Muscle layer of colon (tissue), 2 donors: ENCODE results near the gene RNF225.
"Not testable (repeated sequence)": the region's sequence is repeated elsewhere in the genome, so short reads cannot be mapped to it uniquely, and the experiment has no call there.

ENCODE experiments used
- H3K27ac ChIP-seq: one replicate; pipeline ENCODE4 v1.7.0; 2013; ENCODE audit warnings: low read depth, mild to moderate bottlenecking, low read length, moderate library complexity
- H3K27me3 ChIP-seq, 2 donors: one replicate each; pipeline ENCODE4 v1.7.0; 2013; ENCODE audit warnings: low read length in 2 of 2, mild to moderate bottlenecking in 2 of 2; ENCODE audit not compliant: insufficient read depth in 2 of 2, control insufficient read depth in 1 of 2
- H3K36me3 ChIP-seq: one replicate; pipeline ENCODE4 v1.7.0; 2013; ENCODE audit warnings: mild to moderate bottlenecking, low read length; ENCODE audit not compliant: insufficient read depth
- H3K4me1 ChIP-seq: one replicate; pipeline ENCODE4 v1.7.0; 2013; ENCODE audit warnings: mild to moderate bottlenecking, low read length; ENCODE audit not compliant: insufficient read depth
- H3K4me3 ChIP-seq, 2 donors: one replicate each; pipeline ENCODE4 v1.7.0; 2013; ENCODE audit warnings: low read length in 2 of 2, low read depth in 1 of 2, mild to moderate bottlenecking in 1 of 2, moderate library complexity in 1 of 2
- H3K9ac ChIP-seq: one replicate; pipeline ENCODE4 v1.7.0; 2013; ENCODE audit warnings: low read length
- H3K9me3 ChIP-seq: one replicate; pipeline ENCODE4 v1.7.0; 2013; ENCODE audit warnings: mild to moderate bottlenecking, low read length
- donor health status: abdominal sarcoma.
- donor health status: Adenocarcinoma of cecum.

Gene RNF225

DNA sequence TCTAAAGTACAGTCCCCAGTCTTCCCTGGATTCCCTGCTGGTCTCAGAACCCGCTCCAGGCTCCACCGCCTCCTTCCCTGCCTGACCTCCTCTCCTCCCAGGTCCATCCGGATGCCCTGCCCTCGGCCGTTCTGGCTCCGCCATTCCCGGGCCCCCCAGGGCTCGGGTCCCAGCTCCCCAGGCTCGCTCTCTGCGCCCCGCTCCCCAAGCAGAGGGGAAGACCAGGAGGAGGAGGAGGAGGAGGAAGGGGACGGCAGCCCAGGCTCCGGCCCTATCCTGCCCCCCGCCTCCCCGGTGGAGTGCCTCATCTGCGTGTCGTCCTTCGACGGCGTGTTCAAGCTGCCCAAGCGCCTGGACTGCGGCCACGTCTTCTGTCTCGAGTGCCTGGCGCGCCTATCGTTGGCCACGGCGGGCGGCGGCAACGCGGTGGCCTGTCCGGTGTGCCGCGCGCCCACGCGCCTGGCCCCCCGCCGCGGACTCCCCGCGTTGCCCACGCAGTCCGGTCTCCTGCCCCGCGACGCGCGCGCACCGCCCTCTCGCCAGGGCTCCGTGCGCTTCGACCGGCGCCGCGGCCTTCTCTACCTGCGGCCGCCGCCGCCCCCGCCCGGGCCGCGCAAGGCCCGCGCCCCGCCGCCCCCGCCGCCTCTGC, 647 bp downstream of the RNF225 start:
- Histone ChIP-seq H3K36me3 (peaks cover 27% of the 10 kb centered on the region), H3K9ac (no peak overlapping the region), H3K4me1 (peaks cover 10% of the 10 kb centered on the region), H3K4me3 (no peak overlapping the region), H3K27me3 (peaks cover 24 to 30% of the 10 kb centered on the region in 2 donors), H3K9me3 (no peaks in the 10 kb centered on the region), H3K27ac (no peak overlapping the region)

DNA sequence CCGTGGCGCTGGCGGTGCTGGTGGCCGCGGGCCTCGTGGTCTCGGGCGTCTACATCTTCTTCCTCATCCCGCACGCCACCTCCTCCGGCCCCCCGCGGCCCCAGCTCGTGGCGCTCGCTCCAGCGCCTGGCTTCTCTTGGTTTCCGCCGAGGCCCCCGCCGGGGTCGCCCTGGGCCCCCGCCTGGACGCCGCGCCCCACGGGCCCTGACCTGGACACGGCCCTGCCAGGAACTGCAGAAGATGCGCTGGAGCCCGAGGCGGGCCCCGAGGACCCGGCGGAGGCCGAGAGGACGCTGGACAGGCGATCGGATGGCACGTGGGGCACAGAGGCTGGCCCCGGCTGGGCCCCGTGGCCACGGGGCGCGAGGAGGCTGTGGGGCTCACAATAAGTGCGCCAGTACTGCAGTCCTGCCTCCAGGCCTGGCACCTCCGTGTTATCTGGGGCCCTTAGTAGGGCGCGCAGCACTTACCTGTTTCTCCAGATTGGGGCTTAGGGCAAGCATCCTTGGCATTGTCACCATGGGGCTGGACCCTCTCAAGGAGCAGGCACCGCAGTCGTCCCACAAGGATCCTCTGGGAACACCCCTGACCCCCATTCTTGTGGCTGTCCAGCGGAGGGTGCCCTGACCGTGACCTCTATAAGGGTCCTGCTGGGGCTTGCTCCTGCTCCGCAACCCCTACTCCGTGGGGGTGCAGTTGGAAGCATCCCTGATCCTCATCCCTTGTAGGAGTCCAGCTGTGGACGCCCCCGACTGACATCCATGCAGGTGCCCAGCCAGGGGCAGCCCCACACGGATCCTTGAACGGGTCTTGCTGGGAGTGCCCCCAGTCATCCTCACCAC, 1.5 kb downstream of the RNF225 start:
- H3K27me3 ChIP-seq, result peaks cover 24 to 30% of the 10 kb centered on the region in 2 donors
- no peak overlapping the region for H3K4me3 ChIP-seq
- H3K4me1 ChIP-seq, result peaks cover 10% of the 10 kb centered on the region
- no peak overlapping the region for H3K9ac ChIP-seq
- no peak overlapping the region for H3K27ac ChIP-seq
- H3K36me3 ChIP-seq, result peaks cover 27% of the 10 kb centered on the region
- no peaks in the 10 kb centered on the region for H3K9me3 ChIP-seq

DNA sequence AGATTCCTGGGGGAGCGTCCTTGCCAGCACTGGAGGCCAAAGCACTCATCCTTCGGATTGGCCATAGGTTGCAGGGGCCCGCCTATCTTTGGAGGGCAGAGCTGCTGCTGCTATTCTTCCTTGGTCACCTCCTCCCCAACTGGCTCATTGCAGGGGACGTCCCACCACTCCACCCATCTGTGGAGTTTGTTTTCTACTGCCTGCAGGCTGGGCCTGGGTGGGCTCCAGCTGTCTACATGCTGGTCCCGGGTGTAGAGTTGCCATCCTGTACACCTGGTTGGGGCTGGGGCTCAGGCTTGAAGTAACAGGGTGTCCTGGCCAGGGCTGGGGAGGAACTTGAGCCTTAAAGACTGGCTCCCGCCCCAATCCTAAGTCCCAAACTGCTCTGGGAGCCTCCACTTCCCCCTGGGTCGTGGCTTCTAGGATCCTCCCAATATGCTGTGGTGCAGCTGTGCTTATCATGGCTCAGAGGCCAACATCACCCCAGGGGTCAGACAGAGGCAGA, 2.1 kb downstream of the RNF225 start:
- peaks cover 24 to 30% of the 10 kb centered on the region in 2 donors for H3K27me3 ChIP-seq
- peaks cover 25% of the 10 kb centered on the region for H3K36me3 ChIP-seq
- peaks cover 10% of the 10 kb centered on the region for H3K4me1 ChIP-seq
- H3K27ac ChIP-seq, result no peak overlapping the region
- no peak overlapping the region for H3K9ac ChIP-seq
- H3K4me3 ChIP-seq, result no peak overlapping the region
- no peaks in the 10 kb centered on the region for H3K9me3 ChIP-seq

DNA sequence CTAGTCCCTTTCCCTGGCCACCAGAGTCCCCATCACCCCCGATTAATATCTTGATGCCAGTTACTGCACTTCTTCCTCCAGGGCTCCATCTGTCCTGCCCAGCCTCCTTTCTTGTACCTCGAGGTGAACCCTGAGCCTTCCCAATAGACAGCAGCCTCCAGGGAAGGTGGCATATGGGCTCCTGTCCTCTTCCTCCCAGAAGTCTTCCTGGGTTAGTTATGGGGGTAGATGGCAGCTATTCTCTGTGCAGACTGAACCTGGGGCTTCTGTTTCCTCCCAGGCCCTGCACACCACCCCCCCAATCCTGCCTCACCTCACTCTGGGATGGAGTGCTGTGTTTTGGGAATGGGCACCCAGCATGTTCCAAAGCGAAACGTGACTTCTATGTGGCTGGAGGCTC, 2.6 kb downstream of the RNF225 start:
- H3K27me3 ChIP-seq, result peaks cover 24 to 30% of the 10 kb centered on the region in 2 donors
- no peaks in the 10 kb centered on the region for H3K9me3 ChIP-seq
- no peak overlapping the region for H3K4me3 ChIP-seq
- H3K9ac ChIP-seq, result no peak overlapping the region
- H3K27ac ChIP-seq, result no peak overlapping the region
- peaks cover 10% of the 10 kb centered on the region for H3K4me1 ChIP-seq
- peaks cover 20% of the 10 kb centered on the region for H3K36me3 ChIP-seq

DNA sequence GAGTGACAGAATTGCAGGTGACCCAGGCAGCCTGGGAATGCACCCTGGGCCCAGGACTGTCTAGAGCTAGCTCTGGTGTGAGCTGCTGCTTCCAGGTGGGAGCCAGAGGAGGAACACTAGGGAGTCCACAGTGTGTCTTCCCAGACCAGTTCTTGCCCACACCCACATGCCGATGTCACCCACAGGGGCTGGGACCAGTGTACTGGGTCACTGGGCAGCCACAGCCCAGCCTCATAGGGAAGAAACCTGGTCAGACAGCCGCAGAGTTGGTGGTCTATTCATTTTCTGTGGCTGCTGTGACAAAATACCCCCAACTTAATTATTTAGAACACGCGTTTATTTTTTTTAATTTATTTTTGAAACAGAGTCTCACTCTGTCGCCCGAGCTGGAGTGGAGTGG, 3.1 kb downstream of the RNF225 start:
- no peak overlapping the region for H3K9ac ChIP-seq
- peaks cover 15% of the 10 kb centered on the region for H3K36me3 ChIP-seq

DNA sequence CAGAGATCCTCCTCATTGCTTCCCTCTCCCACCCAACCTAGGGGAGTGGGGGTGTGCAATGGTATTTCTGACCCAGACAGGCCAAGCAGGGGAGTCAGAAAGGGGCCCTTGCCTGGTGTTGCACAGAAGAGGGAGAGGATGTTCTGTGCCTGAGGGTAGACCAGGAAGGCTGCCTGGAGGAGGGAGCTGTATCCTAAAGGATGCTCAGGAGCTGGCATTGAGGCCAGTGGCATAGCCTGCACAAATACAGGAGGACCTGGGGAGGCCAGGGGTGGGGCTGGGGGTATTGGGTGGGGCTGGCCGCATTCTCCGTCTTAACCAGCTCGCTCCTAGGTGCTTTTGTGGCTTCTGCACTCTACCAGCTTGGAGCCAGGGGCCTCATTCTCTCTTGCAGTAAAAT, 4.4 kb downstream of the RNF225 start:
- Histone ChIP-seq H3K4me1 (peaks cover 10% of the 10 kb centered on the region), H3K9ac (no peak overlapping the region), H3K27me3 (peaks cover 24 to 30% of the 10 kb centered on the region in 2 donors), H3K9me3 (no peaks in the 10 kb centered on the region), H3K27ac (no peak overlapping the region), H3K36me3 (peaks cover 1% of the 10 kb centered on the region), H3K4me3 (no peak overlapping the region)

More for the DNA sequence above, 3.1 kb downstream of the RNF225 start:
- no peak overlapping the region for H3K27ac ChIP-seq
- peaks cover 10% of the 10 kb centered on the region for H3K4me1 ChIP-seq
- H3K9me3 ChIP-seq, result no peaks in the 10 kb centered on the region
- no peak overlapping the region for H3K4me3 ChIP-seq
- H3K27me3 ChIP-seq, result peaks cover 24 to 30% of the 10 kb centered on the region in 2 donors

DNA sequence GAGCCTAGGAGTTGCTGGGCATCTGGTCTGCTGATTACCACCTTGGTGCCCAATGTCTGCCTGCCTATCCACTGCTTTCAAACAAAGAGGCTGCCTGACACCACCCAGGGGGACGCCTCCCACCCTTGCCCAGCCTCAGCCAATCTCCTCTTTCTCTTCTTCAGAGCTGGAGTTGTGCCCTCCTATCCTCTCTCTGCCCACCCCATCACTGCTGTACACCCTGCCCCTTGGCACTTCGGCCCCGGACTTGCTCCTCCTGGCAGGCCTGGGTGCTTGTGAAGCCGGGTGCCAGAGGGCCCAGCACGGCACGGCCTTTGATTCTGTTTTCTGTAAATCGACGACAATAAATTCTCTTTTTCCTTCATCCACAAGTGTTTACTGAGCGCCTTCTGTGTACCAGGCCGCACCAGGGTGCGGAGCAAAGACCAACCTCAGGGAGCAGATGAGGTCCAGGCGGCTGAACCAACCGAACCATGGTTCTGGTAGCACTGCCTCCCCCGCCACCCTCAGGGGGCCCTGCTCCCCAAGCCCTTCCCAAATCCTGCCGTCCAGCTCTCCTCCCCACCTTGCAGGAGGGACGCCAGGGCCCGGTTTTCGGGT, 5.0 kb downstream of the RNF225 start:
- H3K36me3 ChIP-seq, result no peaks in the 10 kb centered on the region
- no peak overlapping the region for H3K27ac ChIP-seq
- peak overlapping the region; percentile 44 for H3K9ac ChIP-seq
- no peaks in the 10 kb centered on the region for H3K9me3 ChIP-seq
- H3K27me3 ChIP-seq, result peaks cover 23 to 28% of the 10 kb centered on the region in 2 donors
- peaks cover 10% of the 10 kb centered on the region for H3K4me1 ChIP-seq
- H3K4me3 ChIP-seq, result peak overlapping the region; percentile 60 to 82

DNA sequence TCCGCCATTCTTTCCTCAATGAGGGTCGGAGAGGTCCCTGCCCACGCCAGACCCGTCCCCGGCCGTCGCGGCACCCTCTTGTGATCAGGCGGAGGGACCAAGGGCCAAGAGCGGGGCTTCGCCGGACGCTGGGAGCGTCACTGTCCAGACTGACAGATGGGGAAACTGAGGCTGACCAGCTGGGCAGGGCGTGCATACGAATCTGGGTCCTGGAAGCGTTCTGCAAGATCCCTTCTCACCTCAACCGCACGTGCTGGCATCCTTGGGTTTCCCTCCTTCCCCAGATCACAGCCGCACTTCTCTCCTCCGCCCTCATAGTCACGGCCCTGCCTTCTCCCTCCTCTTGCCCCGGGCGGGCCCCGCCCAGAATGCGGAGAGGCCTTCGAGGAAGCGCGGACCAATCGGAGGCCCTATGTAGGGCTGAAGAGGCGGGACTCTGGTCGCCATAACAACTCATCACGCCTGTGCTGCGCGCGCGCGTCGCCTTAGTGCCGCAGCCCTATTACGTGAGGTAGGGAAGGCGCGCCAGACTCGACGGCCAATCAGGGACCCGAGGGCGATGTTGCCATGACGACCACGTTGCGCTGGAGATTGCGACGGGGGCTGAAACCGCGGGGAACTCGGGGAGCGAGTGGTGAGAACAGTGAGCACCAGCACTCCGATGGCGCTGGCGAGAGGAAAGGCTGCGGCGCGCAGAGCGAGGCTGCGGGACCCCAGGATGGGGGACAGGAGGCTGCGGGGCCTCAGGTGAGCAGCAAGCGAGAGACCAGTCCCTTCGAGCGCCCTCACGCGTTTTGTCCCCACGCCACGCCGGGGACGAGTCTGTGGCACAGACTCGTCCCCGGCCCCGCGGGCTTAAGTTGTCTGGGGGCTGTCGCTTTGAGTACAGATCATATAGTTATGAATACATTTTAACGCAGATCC, 5.7 kb downstream of the RNF225 start:
- peak overlapping the region; percentile 66 to 82 for H3K4me3 ChIP-seq
- H3K4me1 ChIP-seq, result peaks cover 10% of the 10 kb centered on the region
- peaks cover 17 to 21% of the 10 kb centered on the region in 2 donors for H3K27me3 ChIP-seq
- no peaks in the 10 kb centered on the region for H3K9me3 ChIP-seq
- H3K9ac ChIP-seq, result peak overlapping the region; percentile 44
- H3K36me3 ChIP-seq, result no peaks in the 10 kb centered on the region
- H3K27ac ChIP-seq, result peak overlapping the region; percentile 76

DNA sequence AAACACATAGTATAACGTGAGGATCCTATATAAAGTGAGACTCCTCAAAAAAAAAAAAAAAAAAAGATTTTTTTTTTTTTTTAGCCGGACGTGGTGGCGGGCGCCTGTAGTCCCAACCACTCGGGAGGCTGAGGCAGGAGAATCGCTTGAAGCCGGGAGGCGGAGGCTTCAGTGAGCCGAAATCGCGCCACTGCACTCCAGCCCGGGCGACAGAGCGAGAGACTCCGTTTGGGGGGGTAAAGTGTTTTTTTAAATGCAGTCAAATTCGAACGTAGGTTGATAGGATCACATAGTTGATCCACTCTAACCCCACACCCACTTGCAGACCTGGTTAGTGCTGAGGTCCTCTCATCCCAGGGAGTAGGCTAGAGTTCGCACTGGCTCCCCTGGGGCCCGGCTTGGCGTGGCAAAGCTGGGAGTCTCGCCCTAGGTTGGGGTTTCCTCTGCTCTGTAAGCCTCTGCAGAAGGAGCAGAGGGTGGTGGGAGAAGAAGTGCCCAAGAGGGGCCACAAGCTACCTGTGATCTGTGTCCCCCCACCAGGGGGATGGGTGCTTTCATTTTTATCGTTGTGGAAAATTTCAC, 6.5 kb downstream of the RNF225 start:
- Histone ChIP-seq H3K27me3 (peaks cover 15% of the 10 kb centered on the region in 2 donors), H3K4me3 (peak overlapping the region; percentile 47 to 66), H3K4me1 (peaks cover 12% of the 10 kb centered on the region), H3K9me3 (no peaks in the 10 kb centered on the region), H3K36me3 (no peaks in the 10 kb centered on the region), H3K9ac (no peak overlapping the region), H3K27ac (peak overlapping the region; percentile 76)

DNA sequence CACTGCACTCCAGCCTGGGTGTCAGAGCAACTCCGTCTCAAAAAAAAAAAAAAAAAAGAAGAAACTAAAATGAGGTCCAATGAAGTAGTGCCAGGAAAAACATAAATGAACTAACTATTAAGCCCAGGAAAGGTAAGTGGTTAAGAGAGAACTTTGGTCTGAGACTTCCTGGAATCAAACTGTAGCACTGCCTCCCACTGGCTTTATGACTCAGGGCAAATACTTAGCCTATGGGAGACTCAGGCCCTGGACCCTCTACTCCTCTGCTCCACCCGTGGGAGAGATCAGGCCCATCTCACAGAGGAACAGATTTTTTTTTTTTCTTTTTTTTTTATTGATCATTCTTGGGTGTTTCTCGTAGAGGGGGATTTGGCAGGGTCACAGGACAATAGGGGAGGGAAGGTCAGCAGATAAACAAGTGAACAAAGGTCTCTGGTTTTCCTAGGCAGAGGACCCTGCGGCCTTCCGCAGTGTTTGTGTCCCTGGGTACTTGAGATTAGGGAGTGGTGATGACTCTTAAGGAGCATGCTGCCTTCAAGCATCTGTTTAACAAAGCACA, 8.5 kb downstream of the RNF225 start:
- not testable (repeated sequence) for H3K9me3 ChIP-seq, H3K27me3 ChIP-seq, H3K36me3 ChIP-seq, H3K4me3 ChIP-seq, H3K27ac ChIP-seq, H3K9ac ChIP-seq
- H3K4me1 ChIP-seq, result peaks cover 20% of the 10 kb centered on the region
